A673 (cell line): Measurements from ENCODE around the gene FKBP1C. TPM values are rescaled to one million over a fixed set of nuclear protein-coding genes. Genes with fewer than 3 reads are reported as not detected.
"Not testable (repeated sequence)": the region's sequence is repeated elsewhere in the genome, so short reads cannot be mapped to it uniquely, and the experiment has no call there.

Source experiments
- Bru-seq: library from RNA; stranded (reverse); fragments of 400-500 nt; gene quantifications from one replicate; lab custom pipeline; 2021; lab: Mats Ljungman, UMichigan
- BruChase-seq, 2 experiments: library from RNA; stranded (reverse); fragments of 400-500 nt; gene quantifications; one replicate each; lab custom pipeline; 2021; lab: Mats Ljungman, UMichigan
- BruUV-seq: library from RNA; stranded (reverse); fragments of 400-500 nt; replicated peaks from 2 replicates; lab custom pipeline; 2021; lab: Mats Ljungman, UMichigan
- CTCF ChIA-PET: fragments of 300-600 bp; sonication (Branson Sonifier 250); formaldehyde crosslinking; loops from one replicate; lab custom pipeline; 2022; ENCODE audit warnings: antibody characterized with exemption; lab: Charles Lee
- POLR2A ChIA-PET: fragments of 300-600 bp; sonication (Branson Sonifier 250); formaldehyde crosslinking; loops from one replicate; lab custom pipeline; 2022; ENCODE audit warnings: antibody characterized with exemption; ENCODE audit not compliant: low non-redundant PET; lab: Charles Lee
- DNase-seq: peaks from one replicate; pipeline ENCODE4 v3.0.0-alpha.2; 2015; ENCODE audit warnings: low spot score
- H3K27ac ChIP-seq: fragments of 200-600 bp; sonication (generic); 2 replicates; pipeline ENCODE4 v1.5.1; 2016; ENCODE audit warnings: mixed run types, low read depth, mild to moderate bottlenecking, mixed read lengths, antibody characterized with exemption, low read length; ENCODE audit not compliant: poor library complexity, severe bottlenecking
- H3K27me3 ChIP-seq: fragments of 200-600 bp; sonication (generic); replicated peaks from 2 replicates; pipeline ENCODE4 v1.6.1; 2017; ENCODE audit warnings: mixed run types, low read depth, mild to moderate bottlenecking, mixed read lengths, antibody characterized with exemption, low read length; ENCODE audit not compliant: insufficient read depth, poor library complexity
- H3K36me3 ChIP-seq: fragments of 200-600 bp; sonication (generic); 2 replicates; pipeline ENCODE4 v1.6.1; 2016; ENCODE audit warnings: mixed run types, mild to moderate bottlenecking, mixed read lengths, antibody characterized with exemption, low read length; ENCODE audit not compliant: insufficient read depth, poor library complexity, severe bottlenecking
- H3K4me1 ChIP-seq: fragments of 200-600 bp; sonication (generic); 2 replicates; pipeline ENCODE4 v1.6.1; 2017; ENCODE audit warnings: mixed run types, mild to moderate bottlenecking, mixed read lengths, antibody characterized with exemption, low read length; ENCODE audit not compliant: insufficient read depth, poor library complexity, severe bottlenecking
- H3K4me3 ChIP-seq: fragments of 200-600 bp; sonication (generic); 2 replicates; pipeline ENCODE4 v1.5.1; 2016; ENCODE audit warnings: low read depth, mixed run types, mild to moderate bottlenecking, mixed read lengths, low read length; ENCODE audit not compliant: poor library complexity, severe bottlenecking
- H3K9me3 ChIP-seq: fragments of 200-600 bp; sonication (generic); 2 replicates; pipeline ENCODE4 v1.6.1; 2016; ENCODE audit warnings: mixed run types, low read depth, mild to moderate bottlenecking, mixed read lengths, antibody characterized with exemption, low read length; ENCODE audit not compliant: poor library complexity, severe bottlenecking
- CTCF ChIP-seq: fragments of 300-800, 200-600 bp; sonication (generic); conservative IDR thresholded peaks from 2 replicates; pipeline ENCODE4 v1.5.1; 2017; ENCODE audit warnings: low read depth, mild to moderate bottlenecking, antibody characterized with exemption, low read length, moderate library complexity, mixed read lengths
- EZH2 ChIP-seq: fragments of 200-600 bp; sonication (generic); IDR thresholded peaks from 2 replicates; pipeline ENCODE4 v1.6.1; 2017; ENCODE audit warnings: borderline replicate concordance, low read depth, mild to moderate bottlenecking, mixed read lengths, antibody characterized with exemption, low read length; ENCODE audit not compliant: poor library complexity, severe bottlenecking
- intact Hi-C: fragments of 100-400 bp; cut with micrococcal nuclease; formaldehyde crosslinking; loops from one replicate; pipeline ENCODE4 v1.10.0; 2022; ENCODE audit not compliant: unreplicated experiment
- long read RNA-seq: library from polyadenylated mRNA; stranded (forward); transcript quantifications from one replicate; pipeline ENCODE4 v2.0.0, GENCODE V29; 2022
- total RNA-seq: library from RNA; stranded (reverse); gene quantifications from 2 replicates; pipeline ENCODE4 v1.2.3, GENCODE V29; 2021

The FKBP1C gene
- total RNA-seq (0.28 TPM in 1 of 2 replicates, not detected in the other), Bru-seq, nascent RNA (not detected), BruChase-seq, experiment 1, labeled RNA remaining after a 2-hour chase (not detected), BruChase-seq, experiment 2, labeled RNA remaining after a 6-hour chase (not detected)
- long read RNA-seq, result 0 reads

- intact Hi-C loops, H3K4me3 ChIP-seq, CTCF ChIA-PET, H3K27me3 ChIP-seq, BruUV-seq, H3K4me1 ChIP-seq, H3K36me3 ChIP-seq, H3K9me3 ChIP-seq, H3K27ac ChIP-seq, DNase-seq: not testable (repeated sequence)
- POLR2A ChIA-PET, result interaction anchor here (0.7 kb wide), 1 partner anchor 628 kb away, joined by 4 read pairs; no protein-coding TSS in a partner anchor
These were observed at the start of gene FKBP1C for GRCh38 chr6:63211343-63211742. Gene FKBP1C, plus strand, starts transcription at chr6:63211469.

DNA sequence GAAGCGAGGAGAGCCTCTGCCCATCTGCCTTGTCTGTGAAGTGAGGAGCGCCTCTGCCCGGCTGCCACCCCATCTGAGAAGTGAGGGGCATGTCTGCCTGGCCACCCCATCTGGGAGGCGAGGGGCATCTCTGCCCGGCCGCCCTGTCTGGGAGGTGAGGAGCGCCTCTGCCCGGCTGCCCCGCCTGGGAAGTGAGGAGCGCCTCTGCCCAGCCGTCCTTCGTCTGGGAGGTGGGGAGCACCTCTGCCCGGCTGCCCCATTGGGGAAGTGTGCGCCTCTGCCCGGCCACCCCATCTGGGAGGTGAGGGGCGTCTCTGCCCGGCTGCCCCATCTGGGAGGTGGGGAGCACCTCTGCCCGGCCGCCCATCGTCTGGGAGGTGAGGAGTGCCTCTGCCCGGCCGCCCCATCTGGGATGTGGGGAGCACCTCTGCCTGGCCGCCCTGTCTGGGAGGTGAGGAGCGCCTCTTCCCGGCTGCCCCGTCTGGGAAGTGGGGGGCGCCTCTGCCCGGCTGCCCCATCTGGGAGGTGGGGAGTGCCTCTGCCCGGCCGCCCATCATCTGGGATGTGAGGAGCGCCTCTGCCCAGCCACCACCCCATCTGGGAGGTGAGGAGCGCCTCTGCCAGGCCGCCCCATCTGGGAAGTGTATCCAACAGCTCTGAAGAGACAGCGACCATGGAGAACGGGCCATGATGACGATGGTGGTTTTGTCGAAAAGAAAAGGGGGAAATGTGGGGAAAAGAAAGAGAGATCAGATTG lies 47.0 kb upstream of the FKBP1C start:
- CTCF ChIA-PET, POLR2A ChIA-PET, H3K36me3 ChIP-seq, DNase-seq, H3K9me3 ChIP-seq, H3K27me3 ChIP-seq, intact Hi-C loops, H3K4me1 ChIP-seq, H3K27ac ChIP-seq, BruUV-seq, H3K4me3 ChIP-seq: not testable (repeated sequence)

- Histone ChIP-seq H3K4me3 (no peak overlapping the region), H3K9me3 (no peaks in the 10 kb centered on the region), H3K4me1 (no peaks in the 10 kb centered on the region), H3K27ac (no peak overlapping the region), H3K27me3 (no peaks in the 10 kb centered on the region), H3K36me3 (no peaks in the 10 kb centered on the region)
- TF ChIP-seq CTCF (no peak), EZH2 (no peak)
- POLR2A ChIA-PET, result no interaction called here
- intact Hi-C loops, result no loop called here
- DNase-seq, result no peak
- BruUV-seq, result no TSS peak
- CTCF ChIA-PET, result no interaction called here
These were observed 37.1 kb upstream of the FKBP1C start for GRCh38 chr6:63174173-63174572.

DNA sequence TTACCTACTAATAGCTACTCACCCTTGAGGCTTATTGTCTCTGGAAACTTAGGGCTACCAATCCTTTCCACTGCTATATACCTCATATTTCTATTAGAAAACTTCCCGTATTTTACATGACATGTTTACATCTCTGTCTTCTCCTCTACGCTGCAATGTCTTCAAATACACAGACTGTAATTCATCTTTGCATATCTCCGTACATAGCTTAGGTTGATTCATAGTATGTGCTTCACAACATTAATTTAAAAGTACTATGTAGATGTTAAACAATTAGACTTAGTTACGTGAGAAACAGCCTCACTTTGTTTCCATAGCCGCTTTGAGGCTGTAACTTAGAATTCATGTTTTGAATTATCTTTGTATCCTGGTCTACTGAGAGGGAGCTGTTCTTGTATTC lies 35.1 kb upstream of the FKBP1C start:
- no peak for TF ChIP-seq EZH2
- TF ChIP-seq CTCF, result no peak
- Histone ChIP-seq H3K27me3 (no peaks in the 10 kb centered on the region), H3K4me1 (no peaks in the 10 kb centered on the region), H3K9me3 (no peaks in the 10 kb centered on the region), H3K27ac (no peak overlapping the region), H3K4me3 (no peak overlapping the region), H3K36me3 (no peaks in the 10 kb centered on the region)
- DNase-seq, result no peak
- CTCF ChIA-PET, result no interaction called here
- intact Hi-C loops, result no loop called here
- POLR2A ChIA-PET, result no interaction called here
- no TSS peak for BruUV-seq
